Measurements from ENCODE around the gene ETFA. TPM values are rescaled to one million over a fixed set of nuclear protein-coding genes. Genes with fewer than 3 reads are reported as not detected.
A peak's percentile ranks its signal among the peaks of the same experiment; 100 is the strongest.

The ETFA gene
- total RNA-seq, 1 experiment from 2014 or later: 139 TPM

GRCh38 chr15:76183930-76184649 is 127.2 kb downstream of the ETFA start:
- H3K27ac ChIP-seq: no peak overlapping the region
- no peak for DNase-seq
- H3K4me3 ChIP-seq: no peak overlapping the region
- no peaks in the 10 kb centered on the region for H3K36me3 ChIP-seq
- H3K4me1 ChIP-seq: no peaks in the 10 kb centered on the region
- no peaks in the 10 kb centered on the region for H3K9me3 ChIP-seq (replicated peaks)
- no peaks in the 10 kb centered on the region for H3K27me3 ChIP-seq

GRCh38 chr15:76181705-76182107 is 129.6 kb downstream of the ETFA start:
- Histone ChIP-seq H3K4me1 (no peaks in the 10 kb centered on the region), H3K4me3 (no peak overlapping the region), H3K27ac (no peak overlapping the region), H3K27me3 (no peaks in the 10 kb centered on the region), H3K9me3 (replicated peaks) (no peaks in the 10 kb centered on the region), H3K36me3 (no peaks in the 10 kb centered on the region)
- no peak for DNase-seq

GRCh38 chr15:76180321-76180720 is 130.9 kb downstream of the ETFA start:
- Histone ChIP-seq H3K27me3 (no peaks in the 10 kb centered on the region), H3K9me3 (replicated peaks) (no peaks in the 10 kb centered on the region), H3K36me3 (no peaks in the 10 kb centered on the region), H3K4me3 (no peak overlapping the region), H3K27ac (no peak overlapping the region), H3K4me1 (no peaks in the 10 kb centered on the region)
- DNase-seq: no peak

- no peak for DNase-seq
- no peaks in the 10 kb centered on the region for H3K4me1 ChIP-seq
- H3K27ac ChIP-seq: no peak overlapping the region
- no peak overlapping the region for H3K4me3 ChIP-seq
- H3K9me3 ChIP-seq (replicated peaks): no peaks in the 10 kb centered on the region
- no peaks in the 10 kb centered on the region for H3K27me3 ChIP-seq
- no peaks in the 10 kb centered on the region for H3K36me3 ChIP-seq
These were observed 132.2 kb downstream of the ETFA start for GRCh38 chr15:76179023-76179422.

DNA sequence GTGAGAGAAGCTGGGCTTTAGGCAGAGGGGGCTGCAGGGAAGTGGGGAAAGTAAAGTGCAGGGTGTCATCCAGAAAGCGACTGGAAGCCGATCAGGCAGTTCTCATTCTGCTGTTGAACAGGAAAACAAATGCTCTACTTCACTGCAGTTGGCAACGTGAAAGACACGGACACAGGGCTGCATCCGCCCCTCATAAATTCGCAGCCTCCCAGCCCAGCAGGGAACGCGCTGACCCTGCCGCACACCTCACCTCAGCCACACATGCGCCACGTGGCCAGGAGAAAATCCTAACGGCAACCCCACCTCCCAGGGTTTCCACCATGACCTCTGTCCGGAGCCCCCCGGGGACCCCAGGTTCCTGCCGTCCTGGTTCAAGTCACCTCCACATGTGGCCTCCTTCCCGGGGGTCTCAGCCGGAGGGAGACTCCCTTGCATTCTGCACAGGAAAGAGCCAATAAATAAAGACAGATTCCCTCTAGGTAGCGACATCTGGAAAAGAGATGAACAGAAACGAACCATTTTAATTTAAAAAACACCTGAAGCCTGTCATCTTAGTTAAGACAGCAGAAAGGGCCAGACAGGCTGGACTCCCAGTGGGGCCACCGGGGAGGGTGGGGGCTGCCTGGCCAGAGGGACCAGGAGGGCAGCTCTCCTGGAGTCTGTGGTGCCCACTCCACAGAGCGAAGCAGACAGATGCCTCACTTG is 132.8 kb downstream of the ETFA start:
- Histone ChIP-seq H3K4me1 (no peaks in the 10 kb centered on the region), H3K9me3 (replicated peaks) (no peaks in the 10 kb centered on the region), H3K36me3 (no peaks in the 10 kb centered on the region), H3K27ac (no peak overlapping the region), H3K27me3 (no peaks in the 10 kb centered on the region), H3K4me3 (no peak overlapping the region)
- no peak for DNase-seq

DNA sequence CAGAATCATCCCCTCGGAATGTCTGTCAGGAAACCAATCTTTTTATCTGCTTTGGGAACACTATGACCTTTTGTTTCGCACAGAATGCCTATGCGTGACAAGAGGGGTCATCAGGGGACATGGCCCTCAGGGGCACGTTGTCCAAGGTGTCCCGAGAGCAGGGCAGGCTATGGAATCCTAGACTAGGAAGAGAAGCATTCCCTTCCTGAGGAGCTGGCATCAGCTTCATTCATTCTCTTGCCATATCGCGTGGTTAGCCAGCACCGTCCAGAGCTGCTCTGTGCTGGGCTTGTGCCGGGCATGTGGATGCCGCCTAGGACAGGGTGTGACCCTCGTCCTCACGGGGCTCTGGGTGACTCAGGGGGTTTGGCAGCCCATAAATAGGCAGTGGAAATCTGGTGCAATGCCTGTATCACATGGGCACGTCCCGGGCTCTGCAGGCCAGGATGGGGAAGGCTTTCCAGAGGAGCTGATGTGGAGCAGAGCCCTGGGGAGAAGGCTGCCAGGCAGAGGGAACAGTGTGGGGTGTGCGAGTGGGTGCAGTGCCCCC is 133.7 kb downstream of the ETFA start:
- Histone ChIP-seq H3K9me3 (replicated peaks) (no peaks in the 10 kb centered on the region), H3K27ac (no peak overlapping the region), H3K4me3 (no peak overlapping the region), H3K4me1 (no peaks in the 10 kb centered on the region), H3K36me3 (no peaks in the 10 kb centered on the region), H3K27me3 (no peaks in the 10 kb centered on the region)
- DNase-seq: no peak

- Histone ChIP-seq H3K4me1 (no peaks in the 10 kb centered on the region), H3K4me3 (no peak overlapping the region)
- DNase-seq: no peak
These were observed 134.7 kb downstream of the ETFA start for GRCh38 chr15:76176487-76177085.

GRCh38 chr15:76176059-76176458 is 135.2 kb downstream of the ETFA start:
- Histone ChIP-seq H3K4me1 (no peaks in the 10 kb centered on the region), H3K36me3 (no peaks in the 10 kb centered on the region), H3K9me3 (replicated peaks) (no peaks in the 10 kb centered on the region), H3K27me3 (no peaks in the 10 kb centered on the region), H3K27ac (no peak overlapping the region), H3K4me3 (no peak overlapping the region)
- no peak for DNase-seq

More at GRCh38 chr15:76176487-76177085, 134.7 kb downstream of the ETFA start:
- Histone ChIP-seq H3K27ac (no peak overlapping the region), H3K36me3 (no peaks in the 10 kb centered on the region), H3K9me3 (replicated peaks) (no peaks in the 10 kb centered on the region), H3K27me3 (no peaks in the 10 kb centered on the region)

DNA sequence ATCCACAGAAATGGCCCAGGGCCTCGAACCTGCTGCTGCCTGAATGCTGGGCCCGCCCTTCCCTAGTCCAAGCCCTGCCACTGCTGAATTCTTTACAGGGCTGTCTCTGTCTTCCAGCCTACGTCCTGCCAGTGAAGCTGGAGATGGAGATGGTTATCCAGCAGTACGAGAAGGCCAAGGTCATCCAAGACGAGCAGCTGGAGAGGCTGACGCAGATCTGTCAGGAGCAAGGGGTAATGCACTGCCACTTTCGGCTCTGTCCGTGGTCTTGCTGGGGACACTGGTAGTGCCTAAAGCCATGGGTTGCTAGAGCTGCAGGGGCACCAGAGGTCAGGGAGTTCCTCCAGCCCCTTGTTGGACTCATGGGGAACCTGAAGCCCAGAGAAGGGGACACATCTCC is 135.8 kb downstream of the ETFA start:
- H3K9me3 ChIP-seq (replicated peaks): no peaks in the 10 kb centered on the region
- no peak for DNase-seq
- no peaks in the 10 kb centered on the region for H3K4me1 ChIP-seq
- H3K36me3 ChIP-seq: no peaks in the 10 kb centered on the region
- no peak overlapping the region for H3K4me3 ChIP-seq
- no peaks in the 10 kb centered on the region for H3K27me3 ChIP-seq
- no peak overlapping the region for H3K27ac ChIP-seq

DNA sequence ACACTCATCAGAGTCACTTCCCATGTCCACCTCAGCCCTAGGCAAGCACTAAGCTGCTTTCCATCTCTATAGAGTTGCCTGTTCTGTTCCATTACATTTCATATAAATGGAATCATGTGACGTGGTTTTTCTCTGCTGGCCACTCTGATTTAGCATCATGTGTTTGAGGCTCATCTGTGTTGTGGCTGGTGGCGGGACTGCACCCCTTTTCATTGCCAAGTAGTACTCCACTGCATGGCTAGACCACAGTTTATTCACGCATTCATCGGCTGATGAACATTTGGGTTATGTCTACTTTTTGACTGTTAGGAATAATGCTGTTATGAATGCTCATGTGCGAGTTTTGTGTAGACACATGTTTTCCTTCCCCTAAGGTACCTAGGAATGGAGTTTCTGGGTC is 136.6 kb downstream of the ETFA start:
- H3K27ac ChIP-seq: no peak overlapping the region

DNA sequence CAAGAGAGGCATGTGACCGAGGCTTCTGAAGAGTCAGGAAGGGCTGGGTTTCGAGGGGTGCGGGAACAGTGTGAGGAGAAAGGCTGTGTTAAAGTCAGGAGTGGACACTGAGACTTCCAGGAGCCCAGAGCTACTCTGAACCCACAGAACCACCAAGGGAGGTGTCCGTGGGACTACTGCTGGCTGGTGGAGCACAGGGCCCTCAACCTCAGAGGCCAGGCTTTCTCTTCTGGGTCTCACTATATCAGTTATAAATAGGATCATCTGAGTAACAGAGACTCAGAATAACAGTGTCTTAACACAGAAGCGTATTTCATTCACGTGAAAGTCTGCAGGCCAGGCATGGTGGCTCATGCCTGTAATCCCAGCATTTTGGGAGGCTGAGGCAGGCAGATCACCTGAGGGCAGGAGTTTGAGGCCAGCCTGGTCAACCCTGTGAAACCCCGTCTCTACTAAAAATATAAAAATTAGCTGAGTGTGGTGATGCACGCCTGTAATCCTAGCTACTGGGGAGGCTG is 137.9 kb downstream of the ETFA start:
- no peak for DNase-seq
- Histone ChIP-seq H3K27me3 (no peaks in the 10 kb centered on the region), H3K9me3 (replicated peaks) (no peaks in the 10 kb centered on the region), H3K4me1 (peaks cover 3% of the 10 kb centered on the region; the same call in 1 of the 2 replicates), H3K27ac (no peak overlapping the region), H3K4me3 (no peak overlapping the region), H3K36me3 (no peaks in the 10 kb centered on the region)

More for the DNA sequence above, 136.6 kb downstream of the ETFA start:
- no peak for DNase-seq
- Histone ChIP-seq H3K4me3 (no peak overlapping the region), H3K36me3 (no peaks in the 10 kb centered on the region), H3K9me3 (replicated peaks) (no peaks in the 10 kb centered on the region), H3K27me3 (no peaks in the 10 kb centered on the region), H3K4me1 (no peaks in the 10 kb centered on the region)

DNA sequence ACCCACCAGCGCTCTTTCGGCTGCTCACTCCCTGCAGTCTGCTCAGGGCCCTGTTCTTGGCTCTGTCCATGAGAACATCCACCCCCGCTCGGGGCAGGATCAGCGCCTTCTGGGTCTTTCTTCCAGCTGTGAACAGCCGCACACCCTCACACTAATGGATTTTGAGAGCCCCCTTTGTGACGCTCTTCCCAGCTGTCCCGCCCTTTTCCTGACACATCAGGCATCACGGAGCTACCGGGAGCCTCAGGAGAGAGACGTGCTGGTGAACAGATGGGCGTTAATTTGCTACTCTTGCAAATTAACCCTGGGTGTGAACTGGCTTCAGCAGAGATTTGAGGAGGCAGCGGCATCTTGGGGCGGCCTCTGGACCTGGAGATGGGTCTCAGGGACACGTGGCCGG is 138.5 kb downstream of the ETFA start:
- Histone ChIP-seq H3K27ac (no peak overlapping the region), H3K4me3 (no peak overlapping the region), H3K9me3 (replicated peaks) (no peaks in the 10 kb centered on the region), H3K36me3 (no peaks in the 10 kb centered on the region), H3K4me1 (peaks cover 6% of the 10 kb centered on the region; the same call in 1 of the 2 replicates), H3K27me3 (no peaks in the 10 kb centered on the region)
- no peak for DNase-seq

- H3K9me3 ChIP-seq (replicated peaks): no peaks in the 10 kb centered on the region
- no peaks in the 10 kb centered on the region for H3K36me3 ChIP-seq
- H3K4me3 ChIP-seq: no peak overlapping the region
- DNase-seq: no peak
- no peaks in the 10 kb centered on the region for H3K27me3 ChIP-seq
- peaks cover 6% of the 10 kb centered on the region; the same call in 1 of the 2 replicates for H3K4me1 ChIP-seq
- H3K27ac ChIP-seq: no peak overlapping the region
These were observed 141.1 kb downstream of the ETFA start for GRCh38 chr15:76169911-76170800.

GRCh38 chr15:76169018-76169417 is 142.3 kb downstream of the ETFA start:
- Histone ChIP-seq H3K27me3 (no peaks in the 10 kb centered on the region), H3K4me3 (peak overlapping the region; percentile 45), H3K36me3 (no peaks in the 10 kb centered on the region), H3K9me3 (replicated peaks) (no peaks in the 10 kb centered on the region), H3K27ac (no peak overlapping the region), H3K4me1 (peaks cover 6% of the 10 kb centered on the region; the same call in 1 of the 2 replicates)
- peak; percentile 52 to 68 for DNase-seq
